ENCODE data around the gene STRIP2.

The STRIP2 gene

DNA sequence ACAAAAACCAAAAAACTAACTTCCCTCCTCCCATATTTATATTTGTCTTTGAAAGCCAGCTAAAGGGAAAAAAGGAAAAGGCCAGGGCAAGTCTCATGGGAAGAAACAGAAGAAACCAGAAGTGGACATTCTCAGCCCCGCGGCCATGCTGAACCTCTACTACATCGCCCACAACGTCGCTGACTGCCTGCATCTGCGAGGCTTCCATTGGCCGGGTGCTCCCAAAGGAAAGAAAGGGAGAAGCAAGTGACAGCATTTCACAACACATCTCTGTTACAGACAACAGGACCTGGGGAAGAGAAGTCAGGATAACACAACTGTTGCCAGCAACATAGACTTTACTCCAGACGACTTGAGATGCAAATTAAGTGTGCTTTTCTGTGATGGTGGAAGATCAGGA lies 78.0 kb downstream of the STRIP2 start:
- TF ChIP-seq, protein P1, sequence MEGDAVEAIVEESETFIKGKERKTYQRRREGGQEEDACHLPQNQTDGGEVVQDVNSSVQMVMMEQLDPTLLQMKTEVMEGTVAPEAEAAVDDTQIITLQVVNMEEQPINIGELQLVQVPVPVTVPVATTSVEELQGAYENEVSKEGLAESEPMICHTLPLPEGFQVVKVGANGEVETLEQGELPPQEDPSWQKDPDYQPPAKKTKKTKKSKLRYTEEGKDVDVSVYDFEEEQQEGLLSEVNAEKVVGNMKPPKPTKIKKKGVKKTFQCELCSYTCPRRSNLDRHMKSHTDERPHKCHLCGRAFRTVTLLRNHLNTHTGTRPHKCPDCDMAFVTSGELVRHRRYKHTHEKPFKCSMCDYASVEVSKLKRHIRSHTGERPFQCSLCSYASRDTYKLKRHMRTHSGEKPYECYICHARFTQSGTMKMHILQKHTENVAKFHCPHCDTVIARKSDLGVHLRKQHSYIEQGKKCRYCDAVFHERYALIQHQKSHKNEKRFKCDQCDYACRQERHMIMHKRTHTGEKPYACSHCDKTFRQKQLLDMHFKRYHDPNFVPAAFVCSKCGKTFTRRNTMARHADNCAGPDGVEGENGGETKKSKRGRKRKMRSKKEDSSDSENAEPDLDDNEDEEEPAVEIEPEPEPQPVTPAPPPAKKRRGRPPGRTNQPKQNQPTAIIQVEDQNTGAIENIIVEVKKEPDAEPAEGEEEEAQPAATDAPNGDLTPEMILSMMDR (IDR thresholded peaks at IDR 0.05; ENCODE audit: low read depth, low read length, missing control alignments): no peak
- no peak overlapping the region for H3K4me3 ChIP-seq (ENCODE audit: low read depth, low read length)
- in situ Hi-C loops (cut with HindIII; ENCODE audit: low sequenced_read_pairs): no loop called here
- DNase-seq (ENCODE audit: low read depth): no peak

DNA sequence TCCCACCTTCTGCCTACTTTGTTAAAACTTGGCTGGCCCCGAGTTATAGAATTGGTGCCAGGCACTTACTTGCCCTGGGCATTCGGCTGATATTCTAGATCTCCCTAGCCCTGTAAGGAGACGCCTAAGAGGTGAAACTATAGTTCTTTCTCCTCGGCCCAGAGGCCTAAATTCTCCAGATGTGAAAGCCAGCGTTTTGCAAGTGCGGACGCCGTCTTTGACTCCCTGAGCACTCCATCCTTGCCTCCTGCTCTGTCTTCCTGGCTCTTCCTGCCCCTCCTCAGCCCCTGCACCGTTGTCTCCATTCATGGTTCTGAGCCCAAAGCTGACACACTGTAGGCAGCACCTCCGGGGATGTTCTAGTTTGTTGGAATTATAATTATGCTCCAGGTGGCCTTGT lies 79.3 kb downstream of the STRIP2 start:
- TF ChIP-seq, protein P1 (IDR thresholded peaks at IDR 0.05; ENCODE audit: low read depth, low read length, missing control alignments): no peak
- no peak for DNase-seq (ENCODE audit: low read depth)
- H3K4me3 ChIP-seq (ENCODE audit: low read depth, low read length): no peak overlapping the region
- in situ Hi-C loops (cut with HindIII; ENCODE audit: low sequenced_read_pairs): no loop called here

DNA sequence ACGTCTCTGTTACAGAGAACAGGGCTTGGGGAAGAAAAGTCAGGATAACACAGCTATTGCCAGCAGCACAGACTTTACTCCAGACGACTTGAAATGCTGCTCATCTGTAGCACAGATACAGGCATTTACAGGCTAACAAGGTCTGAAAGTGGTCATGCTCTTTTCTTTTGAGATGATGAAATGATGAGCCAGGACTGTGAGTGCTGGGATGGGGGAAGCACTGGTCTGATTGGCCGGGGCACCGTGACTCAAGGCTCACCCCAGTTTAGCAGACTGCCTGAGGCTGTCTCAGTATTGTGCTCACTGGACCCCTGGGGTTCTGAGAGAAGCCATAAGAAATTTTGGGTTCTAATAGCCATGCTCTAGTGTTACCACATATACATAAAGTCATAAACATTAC lies 80.5 kb downstream of the STRIP2 start:
- in situ Hi-C loops (cut with HindIII; ENCODE audit: low sequenced_read_pairs): no loop called here
- TF ChIP-seq, protein P1 (IDR thresholded peaks at IDR 0.05; ENCODE audit: low read depth, low read length, missing control alignments): no peak
- H3K4me3 ChIP-seq (ENCODE audit: low read depth, low read length): no peak overlapping the region
- no peak for DNase-seq (ENCODE audit: low read depth)

DNA sequence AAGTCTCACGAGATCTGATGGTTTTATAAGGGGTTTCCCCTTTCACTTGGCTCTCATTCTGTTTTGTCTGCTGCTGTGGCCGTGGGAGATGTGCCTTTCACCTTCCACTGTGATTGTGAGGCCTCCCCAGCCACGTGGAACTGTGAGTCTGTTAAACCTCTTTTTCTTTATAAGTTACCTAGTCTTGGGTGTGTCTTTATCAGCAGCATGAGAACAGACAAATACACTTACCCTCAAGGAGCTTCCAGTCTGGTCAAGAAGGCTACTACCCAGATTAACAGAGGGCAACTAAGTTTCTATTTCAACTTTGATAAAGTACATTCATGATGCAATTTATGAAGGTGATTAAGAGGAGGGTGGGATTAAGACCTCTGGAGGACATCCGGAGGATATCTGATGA lies 81.1 kb downstream of the STRIP2 start:
- no peak overlapping the region for H3K4me3 ChIP-seq (ENCODE audit: low read depth, low read length)
- in situ Hi-C loops (cut with HindIII; ENCODE audit: low sequenced_read_pairs): no loop called here
- TF ChIP-seq, protein P1 (IDR thresholded peaks at IDR 0.05; ENCODE audit: low read depth, low read length, missing control alignments): no peak
- no peak for DNase-seq (ENCODE audit: low read depth)

DNA sequence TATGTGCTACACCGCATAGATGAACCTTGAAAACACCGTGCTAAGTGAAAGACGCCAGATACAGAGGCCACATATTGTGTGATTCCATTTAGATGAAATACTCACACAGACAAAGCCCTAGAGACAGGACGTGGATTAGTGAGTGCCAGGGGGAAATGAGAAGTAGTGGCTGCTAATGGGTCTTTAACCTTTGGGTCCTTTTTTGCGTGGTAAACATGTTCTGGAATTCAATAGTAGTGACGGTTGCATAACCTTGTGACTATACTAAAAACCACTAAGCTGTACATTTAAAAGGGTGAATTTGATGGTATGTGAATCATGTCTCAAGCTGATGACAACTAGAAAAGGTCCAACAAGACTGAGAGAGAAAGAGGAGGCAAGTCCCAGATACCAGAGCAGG lies 83.7 kb downstream of the STRIP2 start:
- in situ Hi-C loops (cut with HindIII; ENCODE audit: low sequenced_read_pairs): no loop called here
- DNase-seq (ENCODE audit: low read depth): no peak
- H3K4me3 ChIP-seq (ENCODE audit: low read depth, low read length): no peak overlapping the region
- TF ChIP-seq, protein P1 (IDR thresholded peaks at IDR 0.05; ENCODE audit: low read depth, low read length, missing control alignments): no peak

DNA sequence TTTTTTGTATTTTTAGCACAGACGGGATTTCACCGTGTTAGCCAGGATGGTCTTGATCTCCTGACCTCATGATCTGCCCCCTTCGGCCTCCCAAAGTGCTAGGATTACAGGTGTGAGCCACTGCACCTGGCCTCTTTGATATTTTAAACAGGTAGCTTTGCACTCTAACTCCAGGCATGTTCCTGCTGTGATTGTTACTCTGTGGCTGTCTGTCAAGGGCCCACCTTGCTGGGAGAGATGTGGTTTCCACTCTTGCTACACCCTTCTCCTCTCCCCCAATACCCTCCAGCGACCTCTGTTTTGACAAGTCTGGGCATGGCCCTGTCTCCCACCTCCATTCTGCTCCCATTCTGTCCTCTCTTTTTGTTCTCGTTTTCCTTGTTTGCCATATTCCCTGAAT lies 85.2 kb downstream of the STRIP2 start:
- H3K4me3 ChIP-seq (ENCODE audit: low read depth, low read length): no peak overlapping the region
- in situ Hi-C loops (cut with HindIII; ENCODE audit: low sequenced_read_pairs): no loop called here
- DNase-seq (ENCODE audit: low read depth): no peak
- TF ChIP-seq, protein P1 (IDR thresholded peaks at IDR 0.05; ENCODE audit: low read depth, low read length, missing control alignments): no peak

Data from astrocyte of the cerebellum (primary cell).